TTC549 (cell line): ENCODE measurements around the gene PCDH17.

Experiments
- FAIRE-seq: peaks from 2 replicates; lab custom pipeline; 2012; peaks lifted over from hg19 to GRCh38; lab: Jason Lieb, UNC

Gene PCDH17

GRCh38 chr13:57637515-57637914, 6.0 kb downstream of the PCDH17 start:
- FAIRE-seq: no peak

GRCh38 chr13:57638186-57638890, 6.8 kb downstream of the PCDH17 start:
- FAIRE-seq: no peak

- no peak for FAIRE-seq
Observed at GRCh38 chr13:57640607-57641006, 9.1 kb downstream of the PCDH17 start.

GRCh38 chr13:57641051-57641450, 9.5 kb downstream of the PCDH17 start:
- no peak for FAIRE-seq

- FAIRE-seq: no peak
Observed at GRCh38 chr13:57644106-57644505, 12.6 kb downstream of the PCDH17 start.

GRCh38 chr13:57653229-57653989, 21.9 kb downstream of the PCDH17 start:
- FAIRE-seq: no peak

- FAIRE-seq: no peak
Observed at GRCh38 chr13:57665481-57665880, 33.9 kb downstream of the PCDH17 start.

- FAIRE-seq: no peak
Observed at GRCh38 chr13:57666131-57666953, 34.8 kb downstream of the PCDH17 start.

- no peak for FAIRE-seq
Observed at GRCh38 chr13:57672168-57672567, 40.6 kb downstream of the PCDH17 start.

- FAIRE-seq: no peak
Observed at GRCh38 chr13:57673197-57673596, 41.7 kb downstream of the PCDH17 start.

GRCh38 chr13:57675526-57675925, 44.0 kb downstream of the PCDH17 start:
- FAIRE-seq: no peak

GRCh38 chr13:57680609-57681008, 49.1 kb downstream of the PCDH17 start:
- no peak for FAIRE-seq

GRCh38 chr13:57682128-57682716, 50.7 kb downstream of the PCDH17 start:
- no peak for FAIRE-seq

GRCh38 chr13:57698851-57699250, 67.3 kb downstream of the PCDH17 start:
- no peak for FAIRE-seq

- no peak for FAIRE-seq
Observed at GRCh38 chr13:57704031-57704430, 72.5 kb downstream of the PCDH17 start.

- no peak for FAIRE-seq
Observed at GRCh38 chr13:57716295-57716694, 84.8 kb downstream of the PCDH17 start.

- no peak for FAIRE-seq
Observed at GRCh38 chr13:57724486-57725272, 93.1 kb downstream of the PCDH17 start.

- FAIRE-seq: no peak
Observed at GRCh38 chr13:57725480-57725879, 93.9 kb downstream of the PCDH17 start.

- no peak for FAIRE-seq
Observed at GRCh38 chr13:57726981-57727380, 95.4 kb downstream of the PCDH17 start.

- no peak for FAIRE-seq
Observed at GRCh38 chr13:57734306-57734705, 102.8 kb downstream of the PCDH17 start.

- no peak for FAIRE-seq
Observed at GRCh38 chr13:57739089-57739488, 107.5 kb downstream of the PCDH17 start.
